ENCODE results near the gene PRR14. TPM values are rescaled to one million over a fixed set of nuclear protein-coding genes. Genes with fewer than 3 reads are reported as not detected.

The PRR14 gene
- total RNA-seq, 3 donors from 2014 or later (not counting 1 experiment from before 2014, with no cell fraction given), result 81.0 to 110 (median 101) TPM

- Mint-ChIP-seq H3K27me3 (ENCODE audit: low read depth in 2 of 2) (no peaks in the 10 kb centered on the region), H3K27ac (peak overlapping the region; percentile 85 to 94), H3K4me1 (peaks cover 41 to 56% of the 10 kb centered on the region in 2 donors), H3K4me3 (peak overlapping the region; percentile 88), H3K36me3 (peaks cover 10% of the 10 kb centered on the region), H3K9me3 (no peaks in the 10 kb centered on the region)
- DNase-seq (no peak), ATAC-seq (no peak)
- no peaks in the 10 kb centered on the region for H3K27me3 ChIP-seq (ENCODE audit: control insufficient read depth, insufficient read depth, low read length)
- H3K4me1 ChIP-seq (ENCODE audit: control insufficient read depth, insufficient read depth, low read length), result peaks cover 41% of the 10 kb centered on the region
- H3K4me3 ChIP-seq (ENCODE audit: low read length), result no peak overlapping the region
- intact Hi-C loops (cut with micrococcal nuclease), result no loop called here
- TF ChIP-seq CTCF (IDR thresholded peaks at IDR 0.05), result no peak
- no peaks in the 10 kb centered on the region for H3K9me3 ChIP-seq (ENCODE audit: control insufficient read depth, insufficient read depth, low read length)
- H3K27ac ChIP-seq (ENCODE audit: low read length), result no peak overlapping the region
- 92% methylated on average over 17 of the region's 17 CpGs for WGBS (ENCODE audit: insufficient coverage)
- H3K36me3 ChIP-seq (ENCODE audit: control insufficient read depth, insufficient read depth, low read length), result peaks cover 66% of the 10 kb centered on the region
Observed at GRCh38 chr16:30662449-30662848, 11.7 kb downstream of the PRR14 start.

GRCh38 chr16:30663038-30663437, 12.3 kb downstream of the PRR14 start:
- Histone ChIP-seq H3K4me3 (ENCODE audit: low read length) (no peak overlapping the region), H3K4me1 (ENCODE audit: control insufficient read depth, insufficient read depth, low read length) (peaks cover 38% of the 10 kb centered on the region), H3K27me3 (ENCODE audit: control insufficient read depth, insufficient read depth, low read length) (no peaks in the 10 kb centered on the region), H3K36me3 (ENCODE audit: control insufficient read depth, insufficient read depth, low read length) (peaks cover 72% of the 10 kb centered on the region), H3K27ac (ENCODE audit: low read length) (no peak overlapping the region), H3K9me3 (ENCODE audit: control insufficient read depth, insufficient read depth, low read length) (no peaks in the 10 kb centered on the region)
- no peaks in the 10 kb centered on the region for H3K9me3 Mint-ChIP-seq
- ATAC-seq (no peak), DNase-seq (no peak)
- intact Hi-C loops (cut with micrococcal nuclease), result no loop called here
- H3K4me1 Mint-ChIP-seq, result peaks cover 44 to 55% of the 10 kb centered on the region in 2 donors
- no peaks in the 10 kb centered on the region for H3K27me3 Mint-ChIP-seq (ENCODE audit: low read depth in 2 of 2)
- H3K36me3 Mint-ChIP-seq, result peaks cover 10% of the 10 kb centered on the region
- 86% methylated on average over 8 of the region's 8 CpGs for WGBS (ENCODE audit: insufficient coverage)
- H3K4me3 Mint-ChIP-seq, result no peak overlapping the region
- peak overlapping the region; percentile 45 to 94 for H3K27ac Mint-ChIP-seq
- no peak for TF ChIP-seq CTCF (IDR thresholded peaks at IDR 0.05)

GRCh38 chr16:30663820-30664219, 13.1 kb downstream of the PRR14 start:
- WGBS (ENCODE audit: insufficient coverage), result 83% methylated on average over 9 of the region's 9 CpGs
- peak overlapping the region; percentile 45 to 94 for H3K27ac Mint-ChIP-seq
- no peaks in the 10 kb centered on the region for H3K9me3 ChIP-seq (ENCODE audit: control insufficient read depth, insufficient read depth, low read length)
- no peaks in the 10 kb centered on the region for H3K27me3 Mint-ChIP-seq (ENCODE audit: low read depth in 2 of 2)
- H3K27me3 ChIP-seq (ENCODE audit: control insufficient read depth, insufficient read depth, low read length), result no peaks in the 10 kb centered on the region
- H3K4me3 Mint-ChIP-seq, result no peak overlapping the region
- peaks cover 38% of the 10 kb centered on the region for H3K4me1 ChIP-seq (ENCODE audit: control insufficient read depth, insufficient read depth, low read length)
- no peak overlapping the region for H3K27ac ChIP-seq (ENCODE audit: low read length)
- no peak for TF ChIP-seq CTCF (IDR thresholded peaks at IDR 0.05)
- H3K4me3 ChIP-seq (ENCODE audit: low read length), result no peak overlapping the region
- no peak for DNase-seq
- peaks cover 77% of the 10 kb centered on the region for H3K36me3 ChIP-seq (ENCODE audit: control insufficient read depth, insufficient read depth, low read length)
- intact Hi-C loops (cut with micrococcal nuclease), result no loop called here
- no peaks in the 10 kb centered on the region for H3K9me3 Mint-ChIP-seq
- peaks cover 41 to 49% of the 10 kb centered on the region in 2 donors for H3K4me1 Mint-ChIP-seq
- ATAC-seq, result no peak
- H3K36me3 Mint-ChIP-seq, result peaks cover 10% of the 10 kb centered on the region

GRCh38 chr16:30664616-30665109, 13.9 kb downstream of the PRR14 start:
- ATAC-seq (no peak), DNase-seq (no peak)
- peaks cover 85% of the 10 kb centered on the region for H3K36me3 ChIP-seq (ENCODE audit: control insufficient read depth, insufficient read depth, low read length)
- no peak overlapping the region for H3K4me3 ChIP-seq (ENCODE audit: low read length)
- intact Hi-C loops (cut with micrococcal nuclease), result no loop called here
- H3K9me3 ChIP-seq (ENCODE audit: control insufficient read depth, insufficient read depth, low read length), result no peaks in the 10 kb centered on the region
- Mint-ChIP-seq H3K4me1 (peaks cover 40 to 47% of the 10 kb centered on the region in 2 donors), H3K36me3 (peaks cover 10% of the 10 kb centered on the region), H3K27ac (peak overlapping the region in 1 of 2 donors; percentile 63), H3K4me3 (no peak overlapping the region), H3K27me3 (ENCODE audit: low read depth in 2 of 2) (no peaks in the 10 kb centered on the region), H3K9me3 (no peaks in the 10 kb centered on the region)
- H3K4me1 ChIP-seq (ENCODE audit: control insufficient read depth, insufficient read depth, low read length), result peaks cover 38% of the 10 kb centered on the region
- H3K27me3 ChIP-seq (ENCODE audit: control insufficient read depth, insufficient read depth, low read length), result no peaks in the 10 kb centered on the region
- TF ChIP-seq CTCF (IDR thresholded peaks at IDR 0.05), result no peak
- 98% methylated on average over 13 of the region's 15 CpGs for WGBS (ENCODE audit: insufficient coverage)
- H3K27ac ChIP-seq (ENCODE audit: low read length), result no peak overlapping the region
